Lower lobe of right lung (tissue), 2 donors: ENCODE results near the gene NRXN3. TPM values are rescaled to one million over a fixed set of nuclear protein-coding genes. Genes with fewer than 3 reads are reported as not detected.

Source experiments
- ATAC-seq, 2 donors: fragments of 200-7000 bp; cut with Tn5 transposase; one replicate each; pipeline ENCODE4 v1.9.1; 2020 to 2022; ENCODE audit warnings: mild to moderate bottlenecking in 2 of 2, moderate library complexity in 2 of 2
- DNase-seq: peaks from one replicate; pipeline ENCODE4 v3.0.0-alpha.2; 2020
- H3K27ac ChIP-seq: fragments of 200-600 bp; one replicate; pipeline ENCODE4 v1.8.0; 2022
- H3K27me3 ChIP-seq: fragments of 200-600 bp; one replicate; pipeline ENCODE4 v1.8.0; 2022; ENCODE audit warnings: low read depth
- H3K36me3 ChIP-seq: fragments of 200-600 bp; one replicate; pipeline ENCODE4 v1.8.0; 2022; ENCODE audit warnings: mild to moderate bottlenecking
- H3K4me1 ChIP-seq: fragments of 200-600 bp; one replicate; pipeline ENCODE4 v1.8.0; 2022
- H3K4me3 ChIP-seq: fragments of 200-600 bp; one replicate; pipeline ENCODE4 v1.8.0; 2022; ENCODE audit warnings: mild to moderate bottlenecking
- H3K9me3 ChIP-seq: fragments of 200-600 bp; one replicate; pipeline ENCODE4 v1.8.0; 2022
- CTCF ChIP-seq: fragments of 200-600 bp; IDR thresholded peaks from one replicate; pipeline ENCODE4 v1.8.0; 2022; ENCODE audit warnings: antibody characterized with exemption, mild to moderate bottlenecking
- intact Hi-C: fragments of 100-400 bp; cut with DNase I; formaldehyde crosslinking; loops from one replicate; pipeline ENCODE4 v1.11.0; 2022
- total RNA-seq: library from RNA; stranded (reverse); fragmentation: NEBNext Ultra II Directional; extraction: Animal tissue kit (Norgen Biotek cat#: 25700); gene quantifications from one replicate; pipeline ENCODE4 v1.2.1, GENCODE V29; 2021
- donor health status: DM: no; HTN: yes; CAD: no; lungs with severe emphysema.

The NRXN3 gene
- total RNA-seq, 1 donor from 2014 or later = 9.0 TPM

- Histone ChIP-seq H3K27ac (no peak overlapping the region), H3K27me3 (no peaks in the 10 kb centered on the region), H3K4me3 (no peak overlapping the region), H3K4me1 (no peaks in the 10 kb centered on the region), H3K36me3 (no peaks in the 10 kb centered on the region), H3K9me3 (no peaks in the 10 kb centered on the region)
- TF ChIP-seq CTCF = no peak
- DNase-seq = no peak
- intact Hi-C loops = no loop called here
- ATAC-seq = no peak
These were observed 1736.8 kb downstream of the NRXN3 start for GRCh38 chr14:79906994-79907393.

- H3K4me1 ChIP-seq = no peaks in the 10 kb centered on the region
- ATAC-seq (no peak), DNase-seq (no peak)
- no peak for TF ChIP-seq CTCF
- H3K4me3 ChIP-seq = no peak overlapping the region
- intact Hi-C loops = no loop called here
- no peaks in the 10 kb centered on the region for H3K9me3 ChIP-seq
- no peak overlapping the region for H3K27ac ChIP-seq
- H3K36me3 ChIP-seq = no peaks in the 10 kb centered on the region
- H3K27me3 ChIP-seq = no peaks in the 10 kb centered on the region
These were observed 1739.9 kb downstream of the NRXN3 start for GRCh38 chr14:79910086-79910485.

- no peaks in the 10 kb centered on the region for H3K4me1 ChIP-seq
- no peaks in the 10 kb centered on the region for H3K27me3 ChIP-seq
- H3K36me3 ChIP-seq = no peaks in the 10 kb centered on the region
- no peak for TF ChIP-seq CTCF
- no peaks in the 10 kb centered on the region for H3K9me3 ChIP-seq
- no peak overlapping the region for H3K27ac ChIP-seq
- ATAC-seq (no peak), DNase-seq (no peak)
- H3K4me3 ChIP-seq = no peak overlapping the region
- intact Hi-C loops = no loop called here
These were observed 1741.6 kb downstream of the NRXN3 start for GRCh38 chr14:79911744-79912143.

- no peak for TF ChIP-seq CTCF
- H3K27ac ChIP-seq = no peak overlapping the region
- H3K9me3 ChIP-seq = no peaks in the 10 kb centered on the region
- no peaks in the 10 kb centered on the region for H3K4me1 ChIP-seq
- ATAC-seq = no peak
- intact Hi-C loops = no loop called here
- no peak for DNase-seq
- no peaks in the 10 kb centered on the region for H3K36me3 ChIP-seq
- H3K4me3 ChIP-seq = no peak overlapping the region
- no peaks in the 10 kb centered on the region for H3K27me3 ChIP-seq
These were observed 1744.4 kb downstream of the NRXN3 start for GRCh38 chr14:79914595-79914994.

GRCh38 chr14:79915406-79915805 is 1745.2 kb downstream of the NRXN3 start:
- DNase-seq = no peak

More at GRCh38 chr14:79915406-79915805, 1745.2 kb downstream of the NRXN3 start:
- Histone ChIP-seq H3K9me3 (no peaks in the 10 kb centered on the region), H3K4me1 (no peaks in the 10 kb centered on the region), H3K36me3 (no peaks in the 10 kb centered on the region), H3K4me3 (no peak overlapping the region), H3K27me3 (no peaks in the 10 kb centered on the region), H3K27ac (no peak overlapping the region)
- no peak for TF ChIP-seq CTCF
- intact Hi-C loops = no loop called here
- ATAC-seq = no peak
